Fibroblast of villous mesenchyme (primary cell): ENCODE results near the gene KIAA0930. TPM values are rescaled to one million over a fixed set of nuclear protein-coding genes. Genes with fewer than 3 reads are reported as not detected.

Experiments
- DNase-seq: peaks from one replicate; pipeline ENCODE4 v3.0.0-alpha.2; 2010; ENCODE audit warnings: low read depth
- H3K4me3 ChIP-seq: 2 replicates; pipeline ENCODE4 v1.5.1; 2011; ENCODE audit warnings: low read depth, mild to moderate bottlenecking, low read length
- total RNA-seq: library from RNA; depleted of rRNA; stranded (reverse); fragments of >200 nt; gene quantifications from 2 replicates; pipeline ENCODE4 v1.2.3, GENCODE V29; 2012
- TF ChIP-seq, protein P1 (sequence below): IDR thresholded peaks from 2 replicates; pipeline ENCODE4 v1.5.1; 2012; ENCODE audit warnings: low read depth, mild to moderate bottlenecking, low read length; ENCODE audit not compliant: insufficient read depth

KIAA0930 gene
- total RNA-seq, 1 donor = 44.5 TPM

DNA sequence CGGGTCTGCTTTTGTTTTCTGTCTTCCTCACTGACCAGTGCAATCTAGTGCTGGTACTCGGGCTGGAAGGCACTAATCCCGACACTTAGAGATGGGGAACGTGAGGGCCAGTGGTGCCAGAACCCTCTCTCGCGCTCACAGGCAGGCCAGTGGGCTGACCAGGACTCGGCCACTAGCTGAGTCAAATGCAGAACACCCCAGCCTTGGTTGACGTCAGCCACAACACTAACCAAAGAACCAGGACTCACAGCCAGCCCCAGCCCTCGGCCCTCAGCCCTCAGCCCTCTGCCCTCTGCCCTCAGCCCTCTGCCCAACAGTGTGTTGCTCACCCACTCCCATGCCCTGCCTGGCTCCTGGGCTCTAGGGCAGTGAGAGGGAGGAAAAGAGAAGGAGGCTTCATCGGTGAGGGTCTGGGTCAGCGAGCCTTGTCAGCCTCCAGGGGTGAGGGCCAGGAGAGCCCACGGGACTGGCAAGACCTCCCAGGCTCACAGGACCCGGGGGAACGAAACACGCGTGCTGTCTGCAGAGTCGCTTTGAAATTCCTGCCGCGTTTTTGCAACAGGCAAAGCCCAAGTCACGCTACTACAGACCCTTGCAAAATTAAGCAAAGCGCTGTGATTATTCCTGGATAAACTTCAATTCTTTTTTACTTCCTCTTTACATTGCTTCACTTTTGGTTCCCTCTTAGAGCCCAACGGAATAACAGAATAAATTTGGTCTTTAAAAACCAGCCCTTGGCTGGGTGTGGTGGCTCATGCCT, 27.5 kb downstream of the KIAA0930 start:
- H3K4me3 ChIP-seq = peak overlapping the region; percentile 56
- peak; percentile 80 for DNase-seq
- TF ChIP-seq, protein P1, sequence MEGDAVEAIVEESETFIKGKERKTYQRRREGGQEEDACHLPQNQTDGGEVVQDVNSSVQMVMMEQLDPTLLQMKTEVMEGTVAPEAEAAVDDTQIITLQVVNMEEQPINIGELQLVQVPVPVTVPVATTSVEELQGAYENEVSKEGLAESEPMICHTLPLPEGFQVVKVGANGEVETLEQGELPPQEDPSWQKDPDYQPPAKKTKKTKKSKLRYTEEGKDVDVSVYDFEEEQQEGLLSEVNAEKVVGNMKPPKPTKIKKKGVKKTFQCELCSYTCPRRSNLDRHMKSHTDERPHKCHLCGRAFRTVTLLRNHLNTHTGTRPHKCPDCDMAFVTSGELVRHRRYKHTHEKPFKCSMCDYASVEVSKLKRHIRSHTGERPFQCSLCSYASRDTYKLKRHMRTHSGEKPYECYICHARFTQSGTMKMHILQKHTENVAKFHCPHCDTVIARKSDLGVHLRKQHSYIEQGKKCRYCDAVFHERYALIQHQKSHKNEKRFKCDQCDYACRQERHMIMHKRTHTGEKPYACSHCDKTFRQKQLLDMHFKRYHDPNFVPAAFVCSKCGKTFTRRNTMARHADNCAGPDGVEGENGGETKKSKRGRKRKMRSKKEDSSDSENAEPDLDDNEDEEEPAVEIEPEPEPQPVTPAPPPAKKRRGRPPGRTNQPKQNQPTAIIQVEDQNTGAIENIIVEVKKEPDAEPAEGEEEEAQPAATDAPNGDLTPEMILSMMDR = no peak

DNA sequence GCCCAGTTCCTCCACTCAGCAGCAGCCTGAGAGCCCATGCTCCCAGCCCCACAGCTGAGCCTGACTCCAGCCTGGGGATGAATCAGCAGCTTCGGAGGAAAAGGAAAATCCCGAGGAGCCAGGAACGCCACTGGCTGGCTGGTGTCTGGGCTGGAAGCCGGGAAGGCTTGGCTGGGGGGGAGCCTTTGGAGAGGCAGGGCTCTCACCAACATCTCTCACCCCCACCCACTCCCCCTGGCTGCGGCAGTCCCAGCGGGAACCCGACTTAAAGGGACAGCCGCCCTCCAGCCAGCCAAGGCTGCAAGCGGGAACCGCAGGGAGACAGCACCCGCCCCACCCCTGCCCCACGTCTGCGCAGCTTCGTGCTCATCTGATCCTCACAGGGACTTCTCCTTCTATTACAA, 28.4 kb downstream of the KIAA0930 start:
- peak overlapping the region; percentile 56 for H3K4me3 ChIP-seq
- TF ChIP-seq, protein P1 = peak; percentile 16
- peak; percentile 95 for DNase-seq

DNA sequence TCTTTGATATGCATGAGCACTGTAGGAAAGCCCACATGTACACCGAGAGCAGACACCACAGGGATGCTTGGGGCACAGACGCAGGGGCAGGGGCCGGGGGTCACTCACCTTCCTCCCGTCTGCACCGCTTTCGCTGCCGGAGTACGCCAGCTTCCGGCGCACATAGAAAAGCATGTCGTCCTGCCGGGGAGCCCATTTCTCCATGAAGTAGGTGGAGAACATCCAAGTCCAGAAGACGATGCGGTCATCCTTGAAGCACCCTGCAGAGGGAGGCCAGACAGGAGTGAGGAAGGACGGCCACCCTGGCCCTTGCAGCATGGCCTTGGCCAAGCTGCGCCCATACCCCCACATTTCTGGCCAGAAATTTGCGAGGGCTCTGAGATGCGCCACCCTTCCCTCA, 28.8 kb downstream of the KIAA0930 start:
- H3K4me3 ChIP-seq = peak overlapping the region; percentile 56
- TF ChIP-seq, protein P1 = no peak
- DNase-seq = no peak

GRCh38 chr22:45211435-45211834, 29.3 kb downstream of the KIAA0930 start:
- DNase-seq = peak; percentile 49
- TF ChIP-seq, protein P1 = no peak

GRCh38 chr22:45210991-45211390, 29.7 kb downstream of the KIAA0930 start:
- peak; percentile 81 for DNase-seq
- peak overlapping the region; percentile 6 for H3K4me3 ChIP-seq
- TF ChIP-seq, protein P1 = no peak

More at GRCh38 chr22:45211435-45211834, 29.3 kb downstream of the KIAA0930 start:
- peak overlapping the region; percentile 56 for H3K4me3 ChIP-seq

DNA sequence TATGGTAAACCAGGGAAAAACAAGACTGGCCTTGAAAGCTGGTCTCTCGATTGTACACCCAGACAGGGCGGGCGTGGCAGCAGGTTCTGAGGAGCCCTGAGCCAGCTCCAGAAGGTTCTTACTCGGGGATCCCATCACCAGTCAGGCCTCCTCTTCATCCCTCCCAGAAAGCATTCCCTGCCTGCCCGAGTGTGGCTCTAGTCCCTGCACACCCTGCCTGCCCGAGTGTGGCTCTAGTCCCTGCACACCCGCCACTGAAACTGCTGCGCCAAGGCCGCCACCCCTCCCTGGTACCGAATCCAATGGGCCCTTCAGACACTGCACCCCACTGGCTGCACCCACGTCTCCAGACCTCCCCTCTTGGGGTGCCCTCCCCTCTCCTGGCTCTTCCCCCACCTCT, 30.1 kb downstream of the KIAA0930 start:
- peak overlapping the region; percentile 6 for H3K4me3 ChIP-seq
- TF ChIP-seq, protein P1 = no peak
- no peak for DNase-seq

GRCh38 chr22:45210174-45210573, 30.5 kb downstream of the KIAA0930 start:
- H3K4me3 ChIP-seq = no peak overlapping the region
- DNase-seq = no peak

More at GRCh38 chr22:45210174-45210573, 30.5 kb downstream of the KIAA0930 start:
- TF ChIP-seq, protein P1 = no peak
